Endothelial cell of umbilical vein (primary cell): ENCODE data around the gene ARPP19. TPM values are rescaled to one million over a fixed set of nuclear protein-coding genes. Genes with fewer than 3 reads are reported as not detected.

Experiments
- BruUV-seq: library from RNA; stranded (reverse); fragments of 400-500 nt; replicated peaks from 2 replicates; lab custom pipeline; 2021; lab: Mats Ljungman, UMichigan
- CTCF ChIA-PET: fragments of 300-600, 350-600 bp; sonication (Branson Sonifier 250); formaldehyde crosslinking; loops from one replicate; lab custom pipeline; 2021; ENCODE audit warnings: antibody characterized with exemption, inconsistent platforms; lab: Charles Lee
- POLR2A ChIA-PET: fragments of 300-600, 350-600 bp; sonication (Branson Sonifier 250); formaldehyde crosslinking; loops from one replicate; lab custom pipeline; 2021; ENCODE audit warnings: antibody characterized with exemption, inconsistent platforms; lab: Charles Lee
- DNase-seq: peaks from one replicate; pipeline ENCODE4 v3.0.0-alpha.2; 2011; ENCODE audit warnings: low read depth, low spot score
- FAIRE-seq: peaks from 2 replicates; lab custom pipeline; 2011; peaks lifted over from hg19 to GRCh38; lab: Jason Lieb, UNC
- H2AFZ ChIP-seq: 2 replicates; pipeline ENCODE4 v1.6.0; 2012; ENCODE audit warnings: low read depth, low read length, control low read depth, inconsistent platforms
- H3K27ac ChIP-seq: 2 replicates; pipeline ENCODE4 v1.5.1; 2011; ENCODE audit warnings: low read depth, mild to moderate bottlenecking, control low read depth, low read length, moderate library complexity; ENCODE audit not compliant: insufficient read depth
- H3K27me3 ChIP-seq, 2 experiments: 2 replicates each; pipeline versions ENCODE4 v1.6.0 to v1.6.1; 2011; ENCODE audit warnings: low read length in 2 of 2, mixed read lengths in 1 of 2; ENCODE audit not compliant: control insufficient read depth in 2 of 2, insufficient read depth in 2 of 2
- H3K36me3 ChIP-seq, 2 experiments: 2 replicates in 1 of 2; 3 replicates in 1 of 2; pipeline ENCODE4 v1.5.1; 2011; ENCODE audit warnings: low read length in 2 of 2, mild to moderate bottlenecking in 1 of 2, moderate library complexity in 1 of 2; ENCODE audit not compliant: control insufficient read depth in 2 of 2, insufficient read depth in 2 of 2; ENCODE audit errors: extremely low read depth in 1 of 2
- H3K4me1 ChIP-seq: 3 replicates; pipeline ENCODE4 v1.5.1; 2011; ENCODE audit warnings: mild to moderate bottlenecking, low read length; ENCODE audit not compliant: control insufficient read depth, insufficient read depth; ENCODE audit errors: extremely low read depth
- H3K4me2 ChIP-seq: 2 replicates; pipeline ENCODE4 v1.6.1; 2011; ENCODE audit warnings: low read length, control low read depth, mixed read lengths; ENCODE audit not compliant: insufficient read depth
- H3K4me3 ChIP-seq, 3 experiments: fragments of 200-600 bp in 1 of 3; sonication (generic), shearing (Covaris generic) in 1 of 3; replicated peaks in 1 of 3; 2 replicates each; pipeline ENCODE4 v1.5.1; 2011 to 2016; ENCODE audit warnings: control low read depth in 3 of 3, low read length in 3 of 3, mild to moderate bottlenecking in 2 of 3, inconsistent platforms in 1 of 3, low read depth in 1 of 3, moderate library complexity in 1 of 3; ENCODE audit not compliant: insufficient read depth in 1 of 3
- H3K79me2 ChIP-seq: 2 replicates; pipeline ENCODE4 v1.6.0; 2012; ENCODE audit warnings: low read length, inconsistent platforms; ENCODE audit not compliant: control insufficient read depth, insufficient read depth
- H3K9ac ChIP-seq: replicated peaks from 2 replicates; pipeline ENCODE3; 2011; ENCODE audit warnings: low read length, control low read depth; ENCODE audit not compliant: insufficient read depth; ENCODE audit errors: extremely low read depth
- H3K9me1 ChIP-seq: replicated peaks from 3 replicates; pipeline ENCODE4 v1.6.0; 2011; ENCODE audit warnings: mild to moderate bottlenecking, low read length; ENCODE audit not compliant: control insufficient read depth, insufficient read depth; ENCODE audit errors: extremely low read depth
- H3K9me3 ChIP-seq: replicated peaks from 2 replicates; pipeline ENCODE4 v1.5.1; 2012; ENCODE audit warnings: low read length, inconsistent platforms; ENCODE audit not compliant: control insufficient read depth, insufficient read depth
- H4K20me1 ChIP-seq: replicated peaks from 2 replicates; pipeline ENCODE3; 2011; ENCODE audit warnings: mild to moderate bottlenecking, low read length; ENCODE audit not compliant: control insufficient read depth, insufficient read depth; ENCODE audit errors: extremely low read depth
- CTCF ChIP-seq, 2 donors: IDR thresholded peaks; 1 replicate in 1 of 2; 2 replicates in 1 of 2; pipeline ENCODE4 v1.5.1; 2011; ENCODE audit warnings: low read length in 2 of 2, mild to moderate bottlenecking in 2 of 2, moderate library complexity in 2 of 2, control low read depth in 1 of 2, inconsistent platforms in 1 of 2, low read depth in 1 of 2; ENCODE audit not compliant: insufficient read depth in 1 of 2; ENCODE audit errors: extremely low read depth in 1 of 2
- EZH2 ChIP-seq: IDR thresholded peaks from 2 replicates; pipeline ENCODE4 v1.6.1; 2012; ENCODE audit warnings: borderline replicate concordance, low read depth, mild to moderate bottlenecking, moderate library complexity, low read length, inconsistent platforms; ENCODE audit not compliant: severe bottlenecking
- FOS ChIP-seq: IDR thresholded peaks from 2 replicates; pipeline ENCODE4 v1.6.1; 2011; ENCODE audit warnings: mild to moderate bottlenecking, low read length, moderate library complexity, borderline replicate concordance; ENCODE audit not compliant: insufficient read depth
- GATA2 ChIP-seq: IDR thresholded peaks from 2 replicates; pipeline ENCODE4 v1.7.0; 2011; ENCODE audit warnings: low read depth, mild to moderate bottlenecking, moderate library complexity, mixed read lengths, low read length; ENCODE audit not compliant: insufficient read length, insufficient read depth
- JUN ChIP-seq: IDR thresholded peaks from 2 replicates; pipeline ENCODE4 v1.6.1; 2011; ENCODE audit warnings: borderline replicate concordance, low read depth; ENCODE audit not compliant: insufficient read length, insufficient read depth
- MAX ChIP-seq: IDR thresholded peaks from 2 replicates; pipeline ENCODE4 v1.6.1; 2011; ENCODE audit not compliant: insufficient read depth, insufficient read length
- MYC ChIP-seq: IDR thresholded peaks from one replicate; pipeline ENCODE4 v1.6.1; 2011; ENCODE audit warnings: mild to moderate bottlenecking, low read depth, low read length
- POLR2A ChIP-seq: IDR thresholded peaks from 2 replicates; pipeline ENCODE4 v1.6.1; 2012; ENCODE audit warnings: low read depth, mild to moderate bottlenecking, control low read depth, low read length
- POLR2AphosphoS5 ChIP-seq: IDR thresholded peaks from 2 replicates; pipeline ENCODE4 v1.6.1; 2012; ENCODE audit warnings: low read depth, mild to moderate bottlenecking, control low read depth, low read length, moderate library complexity; ENCODE audit not compliant: insufficient read depth
- dilution Hi-C: fragments of 300-500 bp; cut with MboI; formaldehyde crosslinking; loops from one replicate; pipeline ENCODE4 v1.15.0; 2019; ENCODE audit warnings: low sequenced_read_pairs; ENCODE audit not compliant: extremely low pct_ligation_motif_present
- intact Hi-C: fragments of 100-400 bp; cut with micrococcal nuclease; formaldehyde crosslinking; loops from one replicate; pipeline ENCODE4 v1.10.0; 2022
- polyA plus RNA-seq, 4 experiments: library from polyadenylated mRNA; depleted of rRNA in 3 of 4; stranded (reverse) in 3 of 4; unstranded in 1 of 4; fragments of >200 nt; gene quantifications; 2 replicates each; pipeline versions ENCODE4 v1.2.1 to v1.2.3, GENCODE V29; 2011 to 2012; ENCODE audit warnings: missing spikeins in 1 of 4
- total RNA-seq: library from RNA; stranded (reverse); gene quantifications from 2 replicates; pipeline ENCODE4 v1.2.3, GENCODE V29; 2021

Gene ARPP19
- total and polyA plus RNA-seq, 2 donors (not counting 3 experiments of a cell fraction or from before 2014, with no cell fraction given), result 47.1 to 191 TPM

- DNase-seq (peak; percentile 28), FAIRE-seq (no peak)
- dilution Hi-C loops, result no loop called here
- H3K4me2 ChIP-seq, result no peak overlapping the region
- no peaks in the 10 kb centered on the region for H3K27me3 ChIP-seq
- peaks cover 98% of the 10 kb centered on the region for H3K79me2 ChIP-seq
- no peak overlapping the region for H2AFZ ChIP-seq
- no peak overlapping the region for H3K4me3 ChIP-seq
- peaks cover 5% of the 10 kb centered on the region for H3K4me1 ChIP-seq
- TF ChIP-seq GATA2 (no peak), POLR2A (no peak), CTCF (IDR thresholded peaks at IDR 0.05; ENCODE audit: extremely low read depth in 1 of 2, insufficient read depth in 1 of 2, low read depth in 1 of 2, low read length in 2 of 2) (no peak), MYC (no peak), FOS (no peak), MAX (no peak), EZH2 (no peak), POLR2AphosphoS5 (no peak), JUN (no peak)
- no peak overlapping the region for H3K27ac ChIP-seq
- H3K9me1 ChIP-seq, result no peaks in the 10 kb centered on the region
- no peaks in the 10 kb centered on the region for H3K36me3 ChIP-seq
- H3K9ac ChIP-seq, result no peak overlapping the region
- no TSS peak for BruUV-seq
- intact Hi-C loops, result no loop called here
- POLR2A ChIA-PET, result interaction anchor here (0.7 kb wide), 1 partner anchor 23 kb away, joined by 3 read pairs; no protein-coding TSS in a partner anchor
- H4K20me1 ChIP-seq, result peaks cover 2% of the 10 kb centered on the region
- CTCF ChIA-PET, result interaction anchor here (1.2 kb wide), 1 partner anchor 9 kb away, joined by 3 read pairs; no protein-coding TSS in a partner anchor
- no peaks in the 10 kb centered on the region for H3K9me3 ChIP-seq
These were observed 50.1 kb downstream of the ARPP19 start for GRCh38 chr15:52518487-52519371.
